ENCODE measurements around the gene CLRN3. TPM values are rescaled to one million over a fixed set of nuclear protein-coding genes. Genes with fewer than 3 reads are reported as not detected.

Gene CLRN3
- total RNA-seq, 4 donors from 2014 or later, result not detected

DNA sequence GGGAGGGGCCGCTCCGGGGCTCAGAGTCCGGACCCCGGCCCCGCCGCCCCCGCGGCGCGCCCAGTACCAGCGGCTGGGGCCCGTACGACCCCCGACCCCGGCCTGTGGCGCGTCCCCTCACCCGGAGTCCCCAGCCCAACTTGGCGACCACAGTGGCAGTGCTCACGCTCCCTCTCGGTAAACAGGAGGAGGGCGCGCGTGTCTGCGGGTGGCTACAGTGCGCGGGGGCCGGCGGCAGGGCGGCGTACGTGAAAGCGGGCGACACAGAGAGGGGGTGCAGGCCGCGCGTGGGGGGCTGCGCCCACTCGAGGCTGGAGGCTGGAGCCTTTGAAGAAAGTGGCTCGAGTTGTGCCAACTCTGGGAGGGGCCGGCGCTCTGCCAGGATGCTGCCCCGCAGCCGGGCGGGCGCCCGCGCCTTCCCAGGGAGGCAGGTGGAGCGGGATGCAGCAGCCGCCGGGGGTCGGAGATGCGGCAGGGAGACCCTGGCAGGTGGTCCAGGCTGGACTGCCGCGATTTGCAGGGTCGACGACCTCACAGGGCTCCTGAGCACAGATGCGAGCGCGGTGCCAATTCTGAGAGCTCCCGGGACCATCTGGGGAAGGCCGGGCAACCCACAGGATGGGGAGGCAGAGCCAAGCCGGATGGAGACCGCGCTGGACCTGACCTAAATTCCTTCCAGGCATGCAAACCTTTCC, 14.8 kb upstream of the CLRN3 start:
- no peak for TF ChIP-seq CTCF (IDR thresholded peaks at IDR 0.05)
- ATAC-seq (ENCODE audit: low FRiP score) (peak; percentile 37), DNase-seq (ENCODE audit: low spot score) (no peak)

- ATAC-seq (ENCODE audit: low FRiP score) (peak; percentile 83), DNase-seq (ENCODE audit: low spot score) (no peak)
- peak in 1 of 3 donors; percentile 84 for TF ChIP-seq CTCF (IDR thresholded peaks at IDR 0.05)
These were observed 14.0 kb upstream of the CLRN3 start, which contains the start of gene PTPRE for GRCh38 chr10:127906548-127907377. Gene PTPRE (plus strand): TSS chr10:127907103. CDS start chr10:128040882, 133,779 bp downstream.

- TF ChIP-seq CTCF (IDR thresholded peaks at IDR 0.05), result no peak
- ATAC-seq (ENCODE audit: low FRiP score) (no peak), DNase-seq (ENCODE audit: low spot score) (no peak)
These were observed 13.1 kb upstream of the CLRN3 start for GRCh38 chr10:127905848-127906261.

GRCh38 chr10:127905001-127905847, 12.5 kb upstream of the CLRN3 start:
- TF ChIP-seq CTCF (IDR thresholded peaks at IDR 0.05), result no peak
- DNase-seq (ENCODE audit: low spot score), result no peak
- ATAC-seq (ENCODE audit: low FRiP score), result no peak

DNA sequence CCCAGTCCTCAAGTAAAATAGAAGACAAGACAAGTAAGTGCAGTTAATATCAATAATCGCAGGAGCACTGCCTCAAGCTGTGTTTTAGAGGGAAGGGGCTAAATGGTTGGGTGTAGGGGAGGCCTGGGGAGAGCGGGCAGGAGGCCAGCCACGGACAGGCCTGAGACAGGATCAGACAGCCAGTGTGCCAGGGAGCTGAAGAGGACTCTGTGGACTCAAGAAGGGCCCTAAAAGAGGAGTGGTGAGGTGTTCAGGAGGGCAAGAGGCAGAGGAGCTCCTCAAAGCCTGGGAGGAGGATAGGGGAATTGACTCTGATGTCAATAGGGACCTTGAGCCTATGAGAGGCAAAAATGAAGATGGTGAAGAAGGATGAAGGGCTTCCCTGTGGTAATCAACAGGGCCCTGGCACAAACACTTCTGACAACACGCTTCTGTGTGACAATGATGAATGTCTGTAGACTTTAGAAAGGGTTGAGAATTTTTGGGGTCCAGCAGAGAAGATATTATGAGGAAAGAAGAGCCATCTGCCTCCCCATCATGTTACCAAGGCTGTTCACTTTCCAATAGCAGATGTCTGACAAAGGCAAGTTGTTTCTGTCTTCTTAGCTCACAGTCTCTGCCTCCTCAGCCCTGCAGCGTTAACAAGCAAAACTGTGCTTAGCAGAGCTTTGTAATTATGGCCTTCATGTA, 11.7 kb upstream of the CLRN3 start:
- no peak for TF ChIP-seq CTCF (IDR thresholded peaks at IDR 0.05)
- ATAC-seq (ENCODE audit: low FRiP score), result no peak
- no peak for DNase-seq (ENCODE audit: low spot score)

- no peak for TF ChIP-seq CTCF (IDR thresholded peaks at IDR 0.05)
- DNase-seq (ENCODE audit: low spot score) (no peak), ATAC-seq (ENCODE audit: low FRiP score) (no peak)
These were observed 11.0 kb upstream of the CLRN3 start for GRCh38 chr10:127903789-127904188.
